ENCODE measurements around the gene AKT3.

The AKT3 gene

DNA sequence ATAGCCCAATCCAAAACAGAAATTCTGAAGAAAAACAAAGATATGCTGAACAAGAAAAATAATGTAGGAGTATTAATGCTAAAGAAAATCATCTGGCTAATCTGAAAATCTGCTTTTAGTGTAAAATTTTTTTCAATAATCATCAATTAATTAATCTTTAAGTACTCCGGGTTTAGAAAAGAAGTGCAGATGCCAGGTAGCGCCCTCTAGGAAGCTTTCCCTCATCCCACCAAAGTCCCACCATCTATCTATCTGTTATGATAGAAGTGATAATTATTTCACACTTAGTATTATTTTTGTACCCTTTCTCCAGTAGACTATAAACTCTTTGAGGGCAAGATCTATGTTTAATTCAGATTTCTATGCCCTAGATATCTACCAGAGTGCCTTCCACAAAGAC lies 240.3 kb downstream of the AKT3 start:
- no peak overlapping the region for H3K4me3 ChIP-seq (ENCODE audit: low read length)
- no peak for TF ChIP-seq CTCF (conservative IDR thresholded peaks at IDR 0.05; ENCODE audit: low read depth, low read length)
- no peak for DNase-seq (ENCODE audit: low read depth)

- no peak overlapping the region for H3K4me3 ChIP-seq (ENCODE audit: low read length)
- DNase-seq (ENCODE audit: low read depth) = no peak
- TF ChIP-seq CTCF (conservative IDR thresholded peaks at IDR 0.05; ENCODE audit: low read depth, low read length) = no peak
Observed at GRCh38 chr1:243605604-243606003, 244.4 kb downstream of the AKT3 start.

DNA sequence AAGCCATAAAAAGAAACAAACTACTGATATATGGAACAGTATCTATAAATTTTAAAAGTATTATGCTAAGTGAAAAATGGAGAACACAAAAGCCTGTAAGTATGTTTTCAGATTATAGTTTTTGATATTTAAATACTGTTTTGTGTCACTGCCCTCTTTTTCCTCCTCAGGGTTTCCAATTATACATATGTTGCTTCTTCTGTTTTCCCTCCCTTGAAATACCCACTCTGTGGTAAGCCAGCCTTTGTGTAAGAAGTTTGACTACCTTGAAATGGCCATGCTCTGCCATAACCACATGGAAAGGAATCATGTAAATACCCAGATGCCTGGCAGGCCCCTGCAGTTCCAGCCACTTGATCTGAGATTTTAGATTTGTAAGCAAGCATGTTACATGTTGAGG lies 248.3 kb downstream of the AKT3 start:
- H3K4me3 ChIP-seq (ENCODE audit: low read length) = no peak overlapping the region
- no peak for DNase-seq (ENCODE audit: low read depth)

DNA sequence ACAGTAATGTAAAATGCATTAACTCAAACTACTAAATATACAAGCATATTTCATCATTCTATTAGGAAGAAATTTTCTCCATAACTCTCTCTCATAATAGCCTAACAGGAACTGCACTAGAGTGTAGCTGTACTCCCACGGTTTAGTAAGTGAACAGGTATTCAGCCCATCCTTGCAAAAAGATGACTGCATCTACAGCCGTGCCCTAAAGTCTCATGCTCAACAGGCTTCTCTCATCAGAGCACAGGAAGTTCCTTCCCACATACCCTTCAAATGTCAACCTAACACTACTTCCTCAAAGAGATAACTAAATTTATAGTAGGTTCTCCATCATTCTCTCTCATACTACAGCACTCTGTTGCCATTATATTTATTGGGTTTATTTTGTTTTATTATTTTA lies 251.6 kb downstream of the AKT3 start:
- TF ChIP-seq CTCF (conservative IDR thresholded peaks at IDR 0.05; ENCODE audit: low read depth, low read length) = no peak
- H3K4me3 ChIP-seq (ENCODE audit: low read length) = no peak overlapping the region
- DNase-seq (ENCODE audit: low read depth) = no peak

More for the DNA sequence above, 248.3 kb downstream of the AKT3 start:
- TF ChIP-seq CTCF (conservative IDR thresholded peaks at IDR 0.05; ENCODE audit: low read depth, low read length) = no peak

GRCh38 chr1:243597383-243597782 lies 252.7 kb downstream of the AKT3 start:
- no peak for TF ChIP-seq CTCF (conservative IDR thresholded peaks at IDR 0.05; ENCODE audit: low read depth, low read length)
- no peak for DNase-seq (ENCODE audit: low read depth)
- H3K4me3 ChIP-seq (ENCODE audit: low read length) = no peak overlapping the region

DNA sequence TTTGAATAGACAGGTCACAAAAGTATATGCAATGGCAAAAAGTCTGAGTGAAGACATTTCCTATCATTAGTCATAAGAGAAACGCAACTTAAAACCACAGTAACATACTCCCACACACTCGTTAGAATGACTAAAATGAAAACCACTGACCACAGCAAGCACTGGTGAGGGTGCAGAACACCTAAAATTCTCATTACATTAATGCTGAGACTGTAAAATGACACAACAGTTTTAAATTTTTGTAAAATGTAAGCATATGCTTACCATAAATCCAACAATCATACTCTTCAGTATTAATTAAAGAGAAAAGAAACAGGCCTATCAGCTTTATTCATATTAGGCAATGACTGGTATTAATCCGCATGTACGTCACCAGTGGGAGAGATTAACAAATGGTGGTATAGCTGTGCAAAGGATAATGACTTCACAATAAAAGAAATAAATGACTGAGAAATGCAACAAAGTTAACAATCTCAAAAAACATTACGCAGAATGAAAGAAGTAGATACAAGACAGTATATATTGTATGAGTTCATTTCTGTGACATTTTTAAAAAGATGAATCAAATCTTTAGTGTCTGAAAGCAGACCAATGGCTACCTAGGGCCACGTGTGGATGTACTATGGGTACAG lies 253.5 kb downstream of the AKT3 start:
- peak; percentile 32 for DNase-seq (ENCODE audit: low read depth)
- TF ChIP-seq CTCF (conservative IDR thresholded peaks at IDR 0.05; ENCODE audit: low read depth, low read length) = no peak
- H3K4me3 ChIP-seq (ENCODE audit: low read length) = no peak overlapping the region

DNA sequence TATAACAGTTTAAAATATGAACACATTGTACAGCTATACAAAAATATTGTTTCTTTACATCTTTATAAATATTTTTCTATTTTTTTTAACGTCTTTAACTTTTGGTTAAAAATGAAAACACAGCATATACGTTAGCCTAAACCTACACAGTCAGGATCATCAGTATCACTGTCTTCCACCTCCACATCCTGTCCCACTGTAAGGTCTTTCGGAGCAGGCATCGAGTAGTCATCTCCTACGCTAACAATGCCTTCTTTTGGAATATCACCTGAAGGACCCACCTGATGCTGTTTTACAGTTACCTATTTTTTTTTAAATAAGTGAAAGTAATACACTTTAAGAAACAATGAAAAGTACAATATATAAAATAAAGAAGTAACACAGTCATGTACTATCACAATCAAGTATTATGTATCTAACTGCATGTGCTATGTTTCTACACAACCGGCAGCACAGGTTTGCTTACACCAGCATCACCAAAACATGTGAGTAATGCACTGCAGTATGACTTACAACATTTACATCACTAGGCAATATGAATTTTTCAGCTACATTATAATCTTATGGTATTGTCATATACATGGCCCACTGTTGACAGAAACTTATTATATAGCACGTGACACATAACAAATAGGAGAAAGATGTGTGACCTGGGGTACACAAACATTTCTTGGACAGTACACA lies 254.4 kb downstream of the AKT3 start:
- no peak for DNase-seq (ENCODE audit: low read depth)
- H3K4me3 ChIP-seq (ENCODE audit: low read length) = no peak overlapping the region
- no peak for TF ChIP-seq CTCF (conservative IDR thresholded peaks at IDR 0.05; ENCODE audit: low read depth, low read length)
